ENCODE results near the gene NECTIN1.

Gene NECTIN1

DNA sequence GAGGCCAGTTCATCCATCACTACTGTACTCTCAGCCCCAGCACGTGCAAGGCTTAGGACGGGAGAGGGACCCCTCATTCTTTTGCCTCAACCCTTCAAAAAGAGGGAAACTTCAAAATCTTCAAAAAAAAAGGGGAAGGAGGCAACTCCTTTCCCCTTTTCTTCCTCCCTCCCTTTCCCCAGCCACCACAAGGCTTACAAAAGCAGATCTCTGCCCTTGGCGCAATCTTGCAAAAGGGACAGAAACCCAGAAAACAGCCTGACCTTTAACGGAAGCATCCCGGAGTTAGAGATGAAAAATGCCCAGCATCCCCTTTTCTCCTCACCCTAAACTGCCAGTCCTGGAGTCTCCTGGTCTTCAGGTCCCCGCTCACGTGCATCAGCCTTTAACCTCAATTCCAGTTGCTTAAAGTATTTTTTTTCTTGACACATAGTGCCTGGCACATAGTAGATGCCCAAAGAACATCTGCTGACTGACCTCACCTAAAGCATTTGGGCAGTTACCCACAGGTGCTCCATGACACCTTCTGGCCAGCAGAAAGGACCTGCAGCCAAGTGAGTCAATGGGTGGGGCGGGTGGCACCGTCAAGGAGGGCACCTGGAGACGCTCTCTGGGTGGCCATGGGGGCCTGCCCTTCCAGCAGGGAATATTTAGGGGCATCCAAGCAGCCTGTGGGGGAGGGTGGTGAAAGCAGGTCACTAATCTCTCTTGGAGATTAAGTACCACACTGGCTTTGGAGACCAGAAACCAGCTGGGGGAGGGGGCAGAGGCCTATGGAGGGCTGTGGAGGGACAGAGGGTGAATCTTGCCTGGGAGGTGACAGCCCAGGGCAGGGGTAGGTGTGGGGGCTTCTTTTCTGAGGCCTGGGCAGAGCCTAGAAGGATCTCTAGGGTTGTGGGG lies 16.3 kb downstream of the NECTIN1 start:
- DNase-seq = no peak

DNA sequence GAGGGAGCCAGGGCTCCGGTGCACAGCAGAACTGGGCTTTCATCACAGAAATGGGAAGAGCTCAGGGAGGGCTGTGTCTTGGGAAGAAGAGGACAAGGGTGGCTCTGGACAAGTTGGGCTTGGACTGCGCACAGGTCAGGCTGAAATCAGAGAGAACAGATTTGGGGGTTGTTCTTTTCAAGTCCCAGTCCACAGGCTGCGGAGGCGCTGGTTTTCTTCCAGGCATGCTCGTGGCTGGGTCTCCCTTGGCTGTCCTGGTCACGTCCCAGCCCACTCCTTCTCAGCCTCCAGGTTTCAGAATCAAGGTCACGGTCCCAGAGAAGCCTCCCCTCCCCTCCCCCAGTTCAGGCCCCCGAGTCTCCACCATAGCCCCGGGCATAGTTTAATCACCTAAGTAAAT lies 17.0 kb downstream of the NECTIN1 start:
- no peak for DNase-seq

DNA sequence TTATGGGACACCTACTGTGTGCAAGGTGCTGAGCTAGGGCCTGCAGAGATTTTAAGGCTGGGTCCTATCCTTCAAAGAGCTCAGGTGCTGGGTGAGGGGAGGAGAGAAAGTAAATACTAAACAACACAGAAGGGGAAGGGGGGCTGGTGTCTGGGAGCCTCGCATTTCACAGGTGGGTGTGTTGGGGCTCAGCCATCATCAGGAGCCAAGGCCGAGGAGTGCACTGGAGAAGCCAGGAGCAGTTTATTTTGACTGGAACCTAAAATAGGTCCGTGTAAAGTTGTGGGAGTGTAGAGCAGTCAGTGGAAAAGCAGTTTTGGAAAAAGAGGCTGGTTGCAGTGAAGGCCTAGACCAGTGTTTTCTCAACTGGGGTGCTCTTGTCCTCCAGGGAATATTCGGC lies 17.5 kb downstream of the NECTIN1 start:
- no peak for DNase-seq

DNA sequence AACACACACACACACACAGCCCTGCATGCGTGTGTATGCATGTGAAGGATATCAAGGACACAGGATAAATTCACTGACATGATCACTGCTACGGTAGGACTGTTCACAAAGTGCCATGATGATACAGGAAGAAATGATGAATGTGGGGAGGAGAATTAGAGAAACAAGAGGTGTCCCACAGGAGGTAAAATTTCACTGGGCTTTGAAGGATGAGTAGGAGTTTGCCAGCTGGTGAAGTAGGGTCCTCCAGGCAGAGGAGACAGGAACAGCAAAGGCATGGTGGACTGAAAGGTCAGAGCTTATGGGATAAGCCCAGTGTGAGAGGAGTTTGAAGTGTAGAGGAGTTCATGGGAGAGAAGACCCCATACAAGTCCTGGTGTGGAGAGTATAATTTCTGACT lies 18.6 kb downstream of the NECTIN1 start:
- DNase-seq = no peak

DNA sequence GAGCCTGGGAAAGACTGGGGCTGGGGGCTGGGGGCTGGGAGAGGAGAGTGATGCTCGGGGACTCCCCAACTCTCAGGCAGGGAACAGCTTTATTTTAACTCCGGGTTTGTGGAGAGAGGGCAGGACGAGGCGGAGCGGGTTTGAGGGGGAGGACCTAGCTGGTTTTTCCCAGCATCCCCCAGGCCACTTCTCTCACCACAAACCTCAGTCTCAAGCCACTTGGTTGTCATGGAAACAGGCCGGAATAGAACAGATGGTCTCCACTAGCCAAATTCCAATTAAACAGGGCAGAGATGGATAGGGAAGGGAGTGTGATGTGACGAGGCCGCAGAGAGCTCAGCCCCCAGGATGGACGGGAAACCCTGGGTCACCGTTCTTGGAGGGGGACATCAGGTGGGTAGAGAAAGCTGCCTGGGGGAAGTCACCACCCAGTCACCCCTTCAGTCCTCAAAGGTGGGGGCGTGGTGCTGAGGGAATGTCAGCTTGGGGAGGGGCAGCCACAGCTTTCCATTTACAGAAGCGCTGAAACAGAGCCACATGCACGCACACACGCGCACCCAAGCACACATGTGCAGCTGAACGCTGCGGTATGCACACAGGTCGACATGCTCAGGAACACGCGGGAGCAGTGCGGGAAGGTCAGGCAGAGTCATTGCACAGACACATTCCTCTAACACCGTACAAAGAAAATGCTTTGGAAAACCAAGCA lies 19.2 kb downstream of the NECTIN1 start:
- no peak for DNase-seq

DNA sequence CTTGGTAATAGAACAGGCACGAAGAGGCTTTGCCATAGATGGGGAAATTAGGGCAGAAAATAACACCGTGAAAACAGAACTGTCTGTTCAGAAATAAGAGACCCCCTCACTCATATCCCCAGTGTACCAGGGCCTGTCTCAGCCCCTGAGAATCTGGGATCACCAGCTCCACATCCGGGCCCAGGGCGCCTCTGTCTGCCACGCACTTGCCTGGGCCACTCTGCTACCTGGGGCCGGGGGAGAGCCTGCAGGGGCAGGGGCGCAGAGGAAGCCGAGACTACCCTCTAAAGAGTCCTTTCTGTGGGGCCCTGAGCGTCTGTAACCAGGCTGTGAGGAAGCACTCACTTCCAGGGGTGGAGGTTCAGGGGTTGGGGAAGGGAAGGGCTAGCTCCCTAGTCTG lies 19.8 kb downstream of the NECTIN1 start:
- DNase-seq = no peak

DNA sequence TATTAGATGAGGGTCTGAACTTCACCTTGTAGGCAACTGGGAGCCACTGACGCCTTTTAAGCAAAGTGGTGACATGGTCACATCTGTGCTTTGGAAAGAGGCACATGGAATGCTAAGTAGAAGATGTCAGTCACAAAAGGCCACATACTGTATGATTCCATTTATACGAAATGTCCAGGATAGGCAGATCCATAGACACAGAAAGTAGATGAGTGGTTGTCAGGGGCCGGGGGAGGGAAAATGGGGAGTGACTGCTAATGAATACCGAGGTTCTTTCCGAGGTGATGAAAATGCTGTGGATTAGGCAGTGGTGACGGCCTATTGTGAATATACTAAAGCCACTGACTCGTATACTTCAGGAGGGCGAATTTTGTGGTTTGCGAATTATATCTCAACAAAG lies 20.6 kb downstream of the NECTIN1 start:
- DNase-seq = no peak

DNA sequence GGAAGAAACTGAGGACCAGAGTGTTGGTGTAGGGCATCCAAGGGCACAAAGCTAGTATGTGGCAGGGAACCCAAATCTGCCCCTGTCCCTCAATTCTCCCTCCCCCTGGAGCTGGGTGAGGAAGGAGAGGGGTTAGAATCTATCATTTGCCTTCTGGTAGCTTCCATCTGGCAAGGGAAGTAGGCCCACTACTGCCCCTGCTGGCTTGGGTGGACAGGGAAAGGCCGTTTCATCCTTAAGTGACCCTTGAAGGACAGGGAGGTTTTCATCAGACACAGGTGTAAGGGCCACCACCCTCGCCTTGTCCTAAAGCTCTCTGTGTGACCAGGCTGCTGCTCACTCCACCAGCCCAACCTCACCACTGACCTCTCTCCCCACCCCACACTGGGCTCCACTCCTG lies 22.1 kb downstream of the NECTIN1 start:
- no peak for DNase-seq

DNA sequence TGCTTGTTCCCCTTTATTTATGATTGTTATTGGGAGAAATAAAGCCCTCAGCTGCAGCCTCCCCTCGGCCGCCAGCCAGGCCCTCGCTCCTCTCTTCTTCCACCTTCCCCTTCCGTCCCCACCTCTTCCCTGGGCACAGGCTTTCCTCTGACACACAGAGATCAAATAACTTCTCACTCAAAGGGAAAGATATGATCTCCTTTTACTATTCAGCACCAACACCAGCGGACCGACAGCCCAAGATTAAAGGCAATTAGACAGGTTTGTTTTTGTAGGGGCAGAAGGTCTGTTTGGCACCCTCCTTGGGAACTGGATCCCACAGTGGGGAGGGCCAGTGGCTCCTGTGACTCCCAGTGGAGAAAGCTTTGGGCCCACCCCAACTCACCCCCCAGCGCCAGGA lies 23.0 kb downstream of the NECTIN1 start:
- DNase-seq = no peak

DNA sequence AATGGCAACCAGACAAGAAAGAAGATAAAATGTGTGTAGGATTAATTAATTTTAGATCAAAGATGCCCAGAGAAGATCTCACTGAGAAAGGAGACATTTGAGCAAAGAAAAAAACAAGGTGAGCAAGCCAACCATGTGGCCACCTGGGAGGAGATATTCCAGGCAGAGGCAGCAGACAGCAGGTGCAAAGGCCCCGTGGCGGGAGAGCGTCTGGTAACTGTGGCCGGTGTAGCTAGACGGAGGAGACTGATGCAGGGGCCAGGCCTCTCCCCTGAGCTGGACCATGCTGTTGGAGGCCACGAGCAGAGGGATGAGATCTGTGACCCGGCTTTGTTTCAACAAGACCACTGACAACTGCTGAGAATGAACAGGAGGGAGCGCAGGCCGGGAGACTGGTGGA lies 23.6 kb downstream of the NECTIN1 start:
- DNase-seq = no peak

DNA sequence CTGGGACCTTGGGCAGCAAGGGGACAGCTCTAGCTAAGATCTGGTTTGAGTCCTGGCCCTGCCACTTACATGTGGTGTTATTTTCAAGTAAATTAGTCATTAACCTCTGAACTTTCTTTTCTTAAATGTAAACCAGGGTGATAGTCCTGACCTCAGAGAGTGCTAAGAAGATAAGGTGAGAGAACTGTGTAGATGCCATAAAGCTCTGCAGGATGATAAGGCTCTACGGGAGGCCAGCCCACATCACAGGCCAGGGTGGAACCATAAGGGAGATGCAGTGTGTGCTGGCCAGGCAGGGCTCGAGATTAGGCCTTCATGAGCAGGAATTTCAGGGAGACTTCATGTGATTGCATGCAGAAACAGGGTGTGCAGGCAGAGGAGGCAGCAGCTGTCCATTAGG lies 24.2 kb downstream of the NECTIN1 start:
- DNase-seq = no peak

DNA sequence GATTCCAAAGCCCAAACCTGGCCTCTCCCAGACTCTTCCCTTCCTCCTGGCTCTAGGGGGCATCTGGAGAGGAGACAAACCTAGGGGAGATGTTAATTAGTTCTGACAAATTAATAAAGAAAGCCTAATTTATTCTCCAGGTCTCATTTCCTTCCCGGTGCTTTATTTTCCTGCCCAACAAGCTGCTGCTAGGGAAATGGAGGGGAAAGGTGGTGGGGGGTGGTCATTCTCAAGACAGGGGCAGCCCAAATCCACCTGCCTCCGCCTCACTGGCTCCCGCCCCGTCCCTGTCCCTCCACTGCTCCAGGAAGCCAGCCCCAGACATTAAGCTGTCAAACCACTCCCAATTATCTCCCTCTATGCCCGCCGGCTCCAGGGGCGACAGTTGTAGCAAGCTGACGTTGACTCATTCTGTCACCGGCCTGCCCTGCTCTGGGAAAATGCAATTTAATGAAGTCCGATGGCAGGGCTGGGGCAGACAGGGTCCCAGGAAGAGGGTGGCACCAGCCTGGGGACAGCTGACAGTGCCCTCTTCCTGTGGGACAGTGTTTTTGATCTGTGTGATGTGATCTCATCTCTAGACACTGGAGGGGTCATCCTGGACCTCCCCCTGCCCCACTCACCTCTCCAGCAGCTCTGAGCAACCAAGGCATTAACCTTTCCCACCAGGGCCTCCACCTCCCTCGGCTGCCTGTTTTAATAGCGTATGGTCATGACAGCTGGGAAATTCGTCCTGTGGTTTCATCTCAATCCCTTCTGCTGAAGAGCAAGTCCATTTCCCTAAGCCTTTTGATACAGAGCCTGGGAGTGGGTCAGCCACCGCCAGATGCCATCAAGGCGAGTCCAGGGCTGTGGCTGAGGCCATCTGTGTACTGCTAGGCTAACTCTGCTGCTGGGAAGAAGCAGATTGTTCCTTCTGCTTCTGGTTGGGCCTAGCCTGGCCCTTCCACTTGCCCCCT lies 27.1 kb downstream of the NECTIN1 start:
- no peak for DNase-seq

DNA sequence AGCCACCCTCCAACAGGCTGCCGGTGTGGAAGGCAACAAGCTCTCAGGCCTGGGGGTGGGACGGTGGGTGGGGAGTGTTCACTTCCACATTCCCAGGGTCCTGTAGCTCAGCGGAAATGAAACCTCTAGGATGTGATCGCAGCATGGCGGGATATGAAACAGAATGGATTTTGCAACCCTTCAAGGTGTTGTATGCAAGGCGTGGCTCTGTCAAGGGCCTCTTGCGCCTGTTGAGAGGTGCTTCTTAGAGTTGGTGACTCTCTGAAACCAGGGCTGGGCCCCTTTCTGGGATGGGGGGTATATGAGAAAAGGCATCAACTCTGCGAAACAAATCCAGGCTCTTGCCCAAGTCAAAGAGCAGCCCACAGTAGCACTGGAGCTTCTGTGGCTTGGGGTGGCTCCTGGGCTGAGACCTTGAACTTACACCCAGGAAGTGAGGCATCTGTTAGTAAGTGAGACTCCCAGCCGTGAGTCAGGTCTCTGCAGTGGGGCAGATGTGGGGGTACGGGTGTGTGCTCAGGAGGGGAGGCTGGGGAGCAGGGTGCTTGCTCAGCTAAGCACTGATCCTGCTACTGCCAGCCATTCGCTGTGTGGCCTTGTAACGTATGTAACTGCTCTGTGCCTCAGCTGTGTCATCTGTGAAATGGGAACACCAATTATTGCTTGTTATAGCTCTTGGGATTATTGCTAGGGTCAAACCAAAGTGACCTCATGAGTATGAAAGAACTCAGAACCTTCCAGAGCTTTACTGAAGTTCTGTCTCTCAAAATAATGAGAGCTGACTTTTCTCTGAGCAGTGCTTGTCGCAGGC lies 28.3 kb downstream of the NECTIN1 start:
- no peak for DNase-seq

DNA sequence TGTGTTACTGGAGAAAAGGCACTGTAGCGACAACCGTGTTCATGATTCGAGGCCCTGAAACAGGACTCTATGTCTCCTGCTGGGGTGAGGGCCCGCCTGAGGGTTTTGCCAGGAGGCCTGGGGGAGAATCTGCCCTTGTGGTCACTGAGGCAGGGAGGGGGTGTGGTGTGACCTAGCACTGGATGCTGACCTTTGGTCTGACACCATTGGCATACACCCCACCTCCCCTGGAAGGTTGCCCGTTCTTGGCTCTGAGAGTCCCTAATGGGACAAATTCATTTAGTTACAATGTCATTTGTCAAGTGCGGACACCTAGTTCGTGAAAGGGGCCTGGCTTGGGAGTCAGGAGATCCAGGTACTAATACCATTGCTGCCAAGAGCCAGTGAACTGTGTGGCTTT lies 29.0 kb downstream of the NECTIN1 start:
- no peak for DNase-seq

DNA sequence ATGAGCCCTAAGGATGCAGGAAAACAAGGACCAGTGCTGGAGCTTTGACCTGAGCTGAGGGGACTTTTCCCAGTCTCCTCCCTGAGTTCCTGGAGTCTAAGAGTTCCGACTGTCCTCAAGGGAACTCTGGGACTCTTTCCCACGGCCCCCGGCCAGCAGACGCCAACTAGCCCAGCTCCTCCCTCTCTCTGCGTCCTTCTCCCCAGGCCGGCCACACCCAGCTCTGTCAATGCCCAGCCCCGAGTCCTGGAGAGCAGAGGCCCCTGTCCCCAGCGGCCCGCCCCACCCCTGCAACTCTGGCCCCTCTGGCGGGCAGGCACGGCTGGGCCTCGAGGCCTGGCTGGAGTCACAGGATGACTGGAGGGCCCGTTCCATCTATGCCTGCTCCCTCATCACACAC lies 29.8 kb downstream of the NECTIN1 start:
- no peak for DNase-seq

DNA sequence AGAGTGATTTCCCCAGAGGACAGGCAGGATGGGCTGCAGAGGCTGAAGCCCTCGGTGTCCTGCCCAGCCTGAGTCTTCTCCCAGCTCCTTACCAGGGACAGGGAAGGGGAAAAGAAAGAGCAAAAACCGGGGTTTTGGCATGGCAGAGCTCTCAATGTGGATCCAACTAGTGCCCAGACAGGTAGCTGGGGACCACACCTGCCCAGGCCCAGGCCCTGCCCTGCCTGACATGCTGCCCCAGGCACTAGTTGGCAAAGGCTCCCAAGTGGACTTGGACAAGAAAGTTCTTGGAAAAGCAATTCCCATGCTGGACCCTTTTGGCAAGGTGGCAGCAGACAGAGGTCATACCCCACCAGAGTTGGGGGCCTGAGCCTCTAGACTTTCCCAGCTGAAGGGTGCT lies 31.1 kb downstream of the NECTIN1 start:
- no peak for DNase-seq

DNA sequence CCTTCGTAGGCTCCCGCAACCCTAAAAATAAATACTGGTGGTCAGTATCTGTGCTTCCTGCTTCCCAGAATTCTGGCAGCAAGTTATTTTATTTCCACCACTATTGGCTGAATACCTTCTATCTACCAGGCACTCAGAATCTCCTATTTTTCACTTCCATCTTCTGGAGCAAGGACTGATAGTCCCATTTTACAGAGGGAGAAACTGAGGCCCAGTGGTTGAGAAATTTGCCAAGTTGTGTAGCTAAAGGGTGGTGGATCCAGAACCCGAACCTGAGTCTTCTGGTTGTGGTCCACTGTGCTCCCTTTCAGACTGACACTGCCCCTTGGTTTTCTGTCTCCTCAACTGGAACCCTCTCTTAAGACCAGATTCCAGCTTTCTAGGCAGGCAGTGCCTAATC lies 31.6 kb downstream of the NECTIN1 start:
- DNase-seq = no peak

DNA sequence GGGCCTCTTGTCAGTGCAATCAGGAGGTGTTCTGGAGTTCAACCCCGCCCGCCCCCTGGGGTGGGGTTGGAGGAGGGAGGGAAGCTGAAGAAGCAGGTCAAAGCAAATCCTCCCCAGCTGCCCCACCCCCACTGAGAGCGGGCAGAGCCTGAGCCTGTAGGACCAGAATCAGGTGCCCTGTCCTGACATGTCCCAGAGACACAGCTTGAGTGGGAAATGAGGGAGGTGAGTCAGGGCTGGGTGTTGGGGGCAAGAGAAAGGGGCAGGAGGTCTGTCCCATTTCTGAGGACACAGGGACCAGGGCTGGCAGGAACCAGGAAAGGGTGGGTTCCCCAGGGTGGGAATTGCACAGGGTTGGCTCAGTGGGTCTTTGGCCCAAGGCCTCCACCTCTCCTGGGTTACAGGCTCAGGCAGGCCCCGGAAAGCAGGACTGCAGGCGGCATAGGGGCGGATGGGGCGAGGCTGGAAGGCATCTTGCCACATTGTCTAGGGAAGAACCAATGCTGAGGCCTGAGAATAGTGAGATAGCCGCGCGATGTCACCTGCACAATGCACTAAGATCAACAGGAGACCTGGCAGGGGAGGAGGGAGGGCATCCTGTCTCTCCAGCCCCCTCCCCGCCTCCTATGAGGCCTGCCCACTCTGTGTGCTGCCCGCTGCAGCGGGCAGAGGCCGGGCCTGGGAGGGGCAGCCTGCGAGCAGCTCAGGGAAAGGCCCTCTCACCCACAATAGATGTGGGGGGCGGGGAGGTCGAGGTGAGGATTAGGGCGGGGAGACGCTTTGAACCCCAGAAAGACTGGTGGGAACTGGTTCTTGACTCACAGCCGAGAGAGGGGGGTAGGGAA lies 32.4 kb downstream of the NECTIN1 start:
- DNase-seq = no peak

DNA sequence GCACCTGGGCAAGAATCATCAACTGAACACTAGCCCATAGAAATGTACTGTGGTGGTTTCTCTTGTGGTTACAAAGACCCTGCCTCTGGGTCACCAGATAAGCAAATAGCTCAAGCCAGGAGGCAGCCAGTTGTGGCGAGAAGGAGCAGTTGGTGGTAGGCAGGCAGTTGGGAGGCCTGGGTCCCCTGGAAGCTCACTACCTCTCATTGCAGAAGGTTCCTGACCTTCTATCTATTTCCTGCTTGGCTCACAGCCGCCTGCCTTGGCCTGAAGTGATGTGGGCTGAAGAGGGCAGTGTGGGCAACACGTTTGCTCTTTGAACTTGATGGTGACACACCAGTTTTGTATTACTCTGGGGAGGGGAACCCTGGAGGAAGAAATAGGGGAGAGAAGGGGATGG lies 34.7 kb downstream of the NECTIN1 start:
- DNase-seq = no peak

DNA sequence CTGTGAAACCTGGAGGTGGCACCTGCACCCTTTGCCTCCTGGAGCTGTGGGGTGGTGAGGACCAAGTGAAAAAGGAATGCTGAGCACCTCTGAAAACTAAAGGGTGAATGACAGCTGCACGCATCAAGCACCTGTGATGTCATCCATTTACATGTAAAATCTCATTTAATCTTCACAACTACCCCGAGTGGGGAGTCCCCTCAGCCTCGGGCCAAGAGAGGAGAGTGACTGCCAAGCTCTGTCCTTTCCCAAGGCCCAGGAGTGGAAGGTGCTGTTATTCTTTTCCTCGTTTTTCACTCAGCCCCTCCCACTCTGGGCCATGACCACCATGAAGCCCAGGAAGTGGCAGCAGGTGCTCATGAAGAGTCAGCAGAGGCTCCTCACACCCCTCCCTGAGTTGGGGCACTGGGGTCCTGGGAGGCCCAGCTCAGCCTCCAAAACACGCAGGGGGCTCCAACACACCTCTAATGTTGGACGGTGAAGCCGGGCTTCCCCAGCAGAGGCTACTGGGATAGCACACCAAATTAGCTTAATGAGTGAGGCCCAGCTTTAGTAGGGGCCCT lies 35.7 kb downstream of the NECTIN1 start:
- DNase-seq = no peak

DNA sequence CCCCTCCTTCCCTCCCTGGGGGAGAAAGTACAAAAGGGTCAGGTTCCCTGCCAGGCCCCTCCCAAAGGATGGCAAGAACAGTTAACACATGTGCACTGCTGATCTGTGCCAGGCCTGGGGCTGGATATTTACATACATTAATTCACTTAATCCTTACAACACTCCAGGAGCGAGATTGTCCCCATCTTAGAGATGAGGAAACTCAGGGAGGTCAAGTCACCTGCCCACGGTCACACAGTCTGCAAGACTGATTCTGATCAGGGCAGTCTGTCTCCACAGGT lies 36.5 kb downstream of the NECTIN1 start:
- DNase-seq = no peak

All from CD4-positive, alpha-beta T cell treated with Interleukin-15 for 1 hour (primary cell).